CD4-positive, alpha-beta memory T cell (primary cell): ENCODE data around the gene RALA. TPM values are rescaled to one million over a fixed set of nuclear protein-coding genes. Genes with fewer than 3 reads are reported as not detected.

Experiments used
- CTCF ChIA-PET: fragments of 350-600 bp; sonication (Branson Sonifier 250); formaldehyde crosslinking; loops from one replicate; lab custom pipeline; 2021; ENCODE audit warnings: inconsistent platforms; ENCODE audit not compliant: partially characterized antibody; lab: Charles Lee
- POLR2A ChIA-PET: fragments of 350-600 bp; sonication (Branson Sonifier 250); formaldehyde crosslinking; loops from one replicate; lab custom pipeline; 2021; ENCODE audit not compliant: partially characterized antibody; lab: Charles Lee
- DNase-seq, 5 donors: peaks; one replicate each; pipeline versions ENCODE4 v3.0.0 to v3.0.0-alpha.2; 2020 to 2022; ENCODE audit warnings: mixed read lengths in 1 of 5
- H3K27ac ChIP-seq: one replicate; pipeline ENCODE4 v1.7.0; 2013; ENCODE audit warnings: low read depth, low read length
- H3K27me3 ChIP-seq: 2 replicates; pipeline ENCODE4 v1.7.0; 2013; ENCODE audit warnings: mild to moderate bottlenecking, low read length, moderate library complexity; ENCODE audit not compliant: insufficient read depth
- H3K36me3 ChIP-seq: 2 replicates; pipeline ENCODE4 v1.7.0; 2013; ENCODE audit warnings: mild to moderate bottlenecking, low read length, moderate library complexity; ENCODE audit not compliant: insufficient read depth
- H3K4me1 ChIP-seq: 2 replicates; pipeline ENCODE4 v1.7.0; 2013; ENCODE audit warnings: mild to moderate bottlenecking, low read length, moderate library complexity; ENCODE audit not compliant: insufficient read depth
- H3K4me3 ChIP-seq, 2 donors: one replicate each; pipeline ENCODE4 v1.7.0; 2013; ENCODE audit warnings: low read length in 2 of 2, mild to moderate bottlenecking in 1 of 2
- H3K9me3 ChIP-seq, 2 donors: one replicate each; pipeline ENCODE4 v1.7.0; 2013; ENCODE audit warnings: low read length in 2 of 2, control low read depth in 1 of 2; ENCODE audit not compliant: control insufficient read depth in 1 of 2
- H3K27ac Mint-ChIP-seq, 7 donors: one replicate each; pipeline ENCODE4 v1.8.0; 2020 to 2021; ENCODE audit warnings: mixed read lengths in 7 of 7, mild to moderate bottlenecking in 6 of 7, inconsistent platforms in 3 of 7, moderate library complexity in 3 of 7
- H3K27me3 Mint-ChIP-seq, 2 donors: one replicate each; pipeline ENCODE4 v1.8.0; 2020 to 2021; ENCODE audit warnings: mixed read lengths in 2 of 2
- H3K36me3 Mint-ChIP-seq, 2 donors: one replicate each; pipeline ENCODE4 v1.8.0; 2020 to 2021; ENCODE audit warnings: mixed read lengths in 2 of 2, inconsistent platforms in 1 of 2, mild to moderate bottlenecking in 1 of 2
- H3K4me1 Mint-ChIP-seq, 4 donors: one replicate each; pipeline ENCODE4 v1.8.0; 2020 to 2021; ENCODE audit warnings: mixed read lengths in 4 of 4, mild to moderate bottlenecking in 1 of 4
- H3K4me3 Mint-ChIP-seq, 8 donors: one replicate each; pipeline ENCODE4 v1.8.0; 2020 to 2021; ENCODE audit warnings: mixed read lengths in 8 of 8, mild to moderate bottlenecking in 7 of 8, moderate library complexity in 6 of 8, inconsistent platforms in 3 of 8
- H3K9me3 Mint-ChIP-seq, 8 donors: one replicate each; pipeline ENCODE4 v1.8.0; 2020 to 2021; ENCODE audit warnings: mixed read lengths in 8 of 8, mild to moderate bottlenecking in 5 of 8, inconsistent platforms in 3 of 8, moderate library complexity in 1 of 8
- intact Hi-C: fragments of 100-400 bp; cut with micrococcal nuclease; formaldehyde crosslinking; loops from one replicate; pipeline ENCODE4 v1.15.1; 2023
- polyA plus RNA-seq, 2 donors: library from polyadenylated mRNA; unstranded; fragments of 300-500 nt; fragmentation: Illumina TruSeq; gene quantifications; one replicate each; pipeline ENCODE4 v1.2.3, GENCODE V29; 2021
- total RNA-seq, 2 experiments: library from RNA; stranded (reverse); gene quantifications; one replicate each; pipeline ENCODE4 v1.2.3, GENCODE V29; 2021

RALA gene
- total and polyA plus RNA-seq, 4 experiments from 2014 or later: 31.6 to 50.5 (median 47.0) TPM

DNA sequence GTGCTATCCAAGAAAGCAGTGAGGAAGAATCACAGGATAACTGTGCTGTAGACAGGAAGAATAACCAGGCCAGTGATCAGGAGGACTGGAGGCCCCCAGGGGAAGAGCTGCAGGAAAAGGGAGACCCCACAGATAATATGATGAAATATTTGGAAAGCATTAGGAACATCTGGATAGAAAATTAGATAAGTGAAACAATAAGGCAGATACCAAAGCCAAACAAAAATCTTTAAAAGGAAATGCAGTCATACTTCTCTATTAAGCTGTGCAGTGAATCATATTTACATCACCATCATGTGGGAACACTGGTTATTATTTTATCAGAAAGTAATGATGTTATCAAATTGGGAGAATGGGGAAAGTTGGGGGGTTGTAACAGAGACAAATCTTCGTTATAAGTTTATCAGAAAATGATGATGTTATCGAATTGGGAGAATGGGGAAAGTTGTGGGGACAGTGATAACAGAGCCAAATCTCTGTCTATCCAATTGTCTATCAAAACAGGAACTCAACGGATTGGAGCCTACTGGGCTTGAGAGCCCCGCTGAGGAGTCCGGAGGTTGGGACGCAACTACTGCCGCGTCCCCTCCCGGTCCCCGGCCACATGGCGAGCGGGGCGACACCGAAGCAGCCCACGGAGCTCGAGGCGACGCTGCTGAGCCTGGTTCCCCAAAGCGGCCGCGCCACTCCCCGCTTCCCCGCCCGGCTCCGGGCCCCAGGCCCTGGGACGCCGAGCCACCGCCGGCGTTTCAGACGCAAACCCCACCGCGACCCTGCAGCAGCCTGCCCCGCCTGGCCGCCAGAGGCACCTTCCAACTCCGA, 14.0 kb upstream of the RALA start:
- CTCF ChIA-PET: interaction anchor here (1.2 to 1.7 kb wide), 4 partner anchors 10 to 136 kb away, joined by 3 to 9 read pairs (median 4); no protein-coding TSS in a partner anchor
- H3K36me3 ChIP-seq: no peaks in the 10 kb centered on the region
- Mint-ChIP-seq H3K27ac (peak overlapping the region in 6 of 7 donors; percentile 11 to 77 (median 34)), H3K36me3 (no peaks in the 10 kb centered on the region), H3K4me1 (peaks cover 26 to 51% (median 35%) of the 10 kb centered on the region in 4 donors), H3K4me3 (peak overlapping the region; percentile 36 to 71 (median 61)), H3K27me3 (peaks cover 16 to 25% of the 10 kb centered on the region in 2 donors), H3K9me3 (peaks cover 0 to 2% (median 0%) of the 10 kb centered on the region in 8 donors)
- H3K4me3 ChIP-seq: no peak overlapping the region
- intact Hi-C loops: loop anchor here (2.0 kb wide), 1 partner anchor 29 kb away; no protein-coding TSS in a partner anchor
- DNase-seq: no peak
- POLR2A ChIA-PET: interaction anchor here (1.8 kb wide), 1 partner anchor 14 kb away, joined by 13 read pairs; the partner anchor contains the start of gene RALA
- H3K27me3 ChIP-seq: no peaks in the 10 kb centered on the region
- no peaks in the 10 kb centered on the region for H3K9me3 ChIP-seq
- H3K27ac ChIP-seq: no peak overlapping the region
- H3K4me1 ChIP-seq: peaks cover 44% of the 10 kb centered on the region

DNA sequence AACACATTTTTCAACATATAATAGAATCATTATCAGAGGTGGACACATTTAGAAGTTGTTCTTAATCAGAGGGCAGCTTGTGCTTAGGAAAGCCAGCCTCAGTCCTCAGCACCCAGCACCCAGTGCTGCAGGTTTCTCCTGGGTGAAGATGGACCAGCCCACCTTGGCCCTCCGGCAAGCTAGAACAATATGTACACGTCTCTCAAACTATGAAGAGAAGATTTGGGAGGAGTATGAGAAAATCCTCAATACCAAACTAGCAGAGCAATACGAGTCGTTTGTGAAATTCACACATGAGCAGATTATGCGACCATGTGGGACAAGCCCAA, 13.5 kb upstream of the RALA start:
- Histone ChIP-seq H3K27me3 (no peaks in the 10 kb centered on the region), H3K36me3 (no peaks in the 10 kb centered on the region), H3K4me3 (no peak overlapping the region), H3K27ac (no peak overlapping the region), H3K9me3 (no peaks in the 10 kb centered on the region), H3K4me1 (peaks cover 44% of the 10 kb centered on the region)
- peaks cover 0 to 2% (median 0%) of the 10 kb centered on the region in 8 donors for H3K9me3 Mint-ChIP-seq
- CTCF ChIA-PET: interaction anchor here (1.5 to 1.7 kb wide), 2 partner anchors 32 to 136 kb away, joined by 4 read pairs; no protein-coding TSS in a partner anchor
- no peaks in the 10 kb centered on the region for H3K36me3 Mint-ChIP-seq
- POLR2A ChIA-PET: interaction anchor here (1.8 kb wide), 1 partner anchor 13 kb away, joined by 13 read pairs; the partner anchor contains the start of gene RALA
- H3K4me1 Mint-ChIP-seq: peaks cover 26 to 47% (median 35%) of the 10 kb centered on the region in 4 donors
- H3K4me3 Mint-ChIP-seq: peak overlapping the region in 7 of 8 donors; percentile 5 to 71 (median 57)
- intact Hi-C loops: loop anchor here (2.0 kb wide), 1 partner anchor 29 kb away; no protein-coding TSS in a partner anchor
- H3K27ac Mint-ChIP-seq: peak overlapping the region in 1 of 7 donors; percentile 23
- peaks cover 16 to 27% of the 10 kb centered on the region in 2 donors for H3K27me3 Mint-ChIP-seq
- DNase-seq: no peak

- CTCF ChIA-PET: interaction anchor here (1.2 to 4.6 kb wide), 2 partner anchors 9 to 33 kb away, joined by 6 to 24 read pairs; partner anchors contain the start of gene RALA
- Mint-ChIP-seq H3K4me3 (no peak overlapping the region), H3K36me3 (no peaks in the 10 kb centered on the region), H3K9me3 (no peaks in the 10 kb centered on the region), H3K4me1 (peaks cover 7 to 13% (median 10%) of the 10 kb centered on the region in 4 donors), H3K27me3 (peaks cover 20 to 30% of the 10 kb centered on the region in 2 donors), H3K27ac (no peak overlapping the region)
- no peaks in the 10 kb centered on the region for H3K9me3 ChIP-seq
- intact Hi-C loops: no loop called here
- H3K27me3 ChIP-seq: no peaks in the 10 kb centered on the region
- no peak overlapping the region for H3K27ac ChIP-seq
- peaks cover 14% of the 10 kb centered on the region for H3K4me1 ChIP-seq
- no peak overlapping the region for H3K4me3 ChIP-seq
- H3K36me3 ChIP-seq: no peaks in the 10 kb centered on the region
- DNase-seq: no peak
- POLR2A ChIA-PET: interaction anchor here (1.6 to 3.1 kb wide), 2 partner anchors 10 to 33 kb away, joined by 3 to 11 read pairs; partner anchors contain the start of gene RALA
Measured at GRCh38 chr7:39613577-39613976, 9.8 kb upstream of the RALA start.

DNA sequence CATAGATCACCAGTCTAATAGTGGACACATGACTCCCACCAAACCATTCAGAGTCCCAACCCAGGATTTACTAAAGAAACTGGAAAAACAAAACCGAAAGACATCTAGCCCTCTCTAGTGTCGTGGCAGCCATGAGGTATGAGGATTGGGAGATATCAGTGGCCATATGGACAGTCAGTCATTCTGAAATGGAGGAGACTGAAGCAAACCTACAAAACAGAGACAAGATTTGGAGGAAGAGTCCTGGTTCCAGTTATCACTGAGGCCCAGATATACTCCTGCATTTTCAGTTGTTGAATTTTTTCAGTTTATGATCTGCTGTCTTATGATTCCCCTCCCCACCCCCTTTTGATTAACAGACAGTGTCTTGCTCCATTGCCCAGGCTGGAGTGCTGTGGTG, 9.1 kb upstream of the RALA start:
- Mint-ChIP-seq H3K27ac (no peak overlapping the region), H3K4me3 (no peak overlapping the region), H3K4me1 (peaks cover 3 to 7% (median 5%) of the 10 kb centered on the region in 4 donors), H3K9me3 (no peaks in the 10 kb centered on the region), H3K36me3 (no peaks in the 10 kb centered on the region), H3K27me3 (peaks cover 20 to 26% of the 10 kb centered on the region in 2 donors)
- Histone ChIP-seq H3K27me3 (no peaks in the 10 kb centered on the region), H3K36me3 (no peaks in the 10 kb centered on the region), H3K4me3 (no peak overlapping the region), H3K27ac (no peak overlapping the region), H3K4me1 (peaks cover 7% of the 10 kb centered on the region), H3K9me3 (no peaks in the 10 kb centered on the region)
- intact Hi-C loops: no loop called here
- ChIA-PET CTCF (interaction anchor here (1.6 to 4.6 kb wide), 2 partner anchors 9 to 34 kb away, joined by 3 to 24 read pairs; partner anchors contain the start of gene RALA), POLR2A (interaction anchor here (1.6 to 3.1 kb wide), 2 partner anchors 9 to 34 kb away, joined by 3 to 11 read pairs; partner anchors contain the start of gene RALA)
- no peak for DNase-seq

DNA sequence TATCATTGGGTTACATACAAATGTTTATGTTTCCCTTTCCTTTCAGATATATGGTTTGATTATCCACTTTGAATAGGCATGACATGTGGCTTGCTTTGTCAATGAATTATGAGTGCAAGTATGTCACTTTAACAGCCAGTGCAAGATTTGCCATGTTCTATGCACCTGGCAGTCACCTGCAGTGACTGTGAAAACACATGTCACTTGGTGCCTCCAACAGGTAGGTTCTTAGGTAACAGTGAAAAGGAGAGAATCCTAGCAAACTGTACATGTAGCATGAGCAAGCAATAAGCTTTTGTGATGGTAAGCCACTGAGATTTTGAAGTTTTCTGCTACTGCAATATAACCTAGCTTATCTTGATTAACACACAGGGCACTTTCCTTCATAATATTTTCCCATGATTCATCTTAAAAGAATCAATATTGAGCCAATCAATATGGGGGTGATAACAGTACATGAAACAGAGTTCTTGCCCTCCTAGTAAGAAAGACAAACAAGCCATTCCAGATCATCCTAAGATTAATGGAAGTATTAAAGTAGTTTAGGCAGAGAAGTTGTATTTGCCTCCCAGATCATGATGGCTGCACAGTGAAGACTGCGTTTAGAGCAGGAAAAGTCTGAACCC, 7.9 kb upstream of the RALA start:
- Mint-ChIP-seq H3K4me3 (no peak overlapping the region), H3K9me3 (no peaks in the 10 kb centered on the region), H3K27me3 (peaks cover 16 to 23% of the 10 kb centered on the region in 2 donors), H3K27ac (no peak overlapping the region), H3K36me3 (no peaks in the 10 kb centered on the region), H3K4me1 (no peaks in the 10 kb centered on the region)
- no peak for DNase-seq
- Histone ChIP-seq H3K27ac (no peak overlapping the region), H3K9me3 (no peaks in the 10 kb centered on the region), H3K4me1 (no peaks in the 10 kb centered on the region), H3K4me3 (no peak overlapping the region), H3K27me3 (no peaks in the 10 kb centered on the region), H3K36me3 (no peaks in the 10 kb centered on the region)
- ChIA-PET CTCF (interaction anchor here (1.3 to 4.6 kb wide), 5 partner anchors 8 to 132 kb away, joined by 3 to 24 read pairs (median 4); partner anchors contain the start of gene RALA), POLR2A (interaction anchor here (0.7 to 3.1 kb wide), 2 partner anchors 8 to 333 kb away, joined by 3 to 11 read pairs; partner anchors contain the start of gene RALA)
- intact Hi-C loops: no loop called here

DNA sequence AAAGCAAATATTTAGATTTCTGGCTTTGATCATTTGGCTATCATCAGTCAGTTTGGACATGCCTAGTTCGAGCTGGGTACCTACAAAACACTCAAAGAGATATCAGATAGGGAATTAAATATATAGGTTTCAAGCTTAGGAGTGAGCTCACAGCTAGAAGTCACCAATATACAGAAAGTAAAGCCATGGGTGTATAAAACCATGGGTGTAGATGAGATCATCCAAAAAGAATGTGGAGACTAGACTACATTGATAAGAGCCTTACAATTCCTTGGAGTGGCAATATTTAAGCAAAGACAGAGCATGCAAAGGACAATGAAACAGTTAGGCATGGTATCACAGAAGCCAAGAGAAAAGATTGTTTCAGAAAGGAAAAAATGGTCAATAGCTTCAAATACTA, 7.2 kb upstream of the RALA start:
- H3K27ac ChIP-seq: no peak overlapping the region
- no peak overlapping the region for H3K27ac Mint-ChIP-seq
- POLR2A ChIA-PET: interaction anchor here (1.1 kb wide), 1 partner anchor 18 kb away, joined by 3 read pairs; no protein-coding TSS in a partner anchor

More for the DNA sequence above, 7.2 kb upstream of the RALA start:
- H3K4me1 Mint-ChIP-seq: no peaks in the 10 kb centered on the region
- Histone ChIP-seq H3K36me3 (no peaks in the 10 kb centered on the region), H3K27me3 (no peaks in the 10 kb centered on the region), H3K4me3 (no peak overlapping the region), H3K4me1 (no peaks in the 10 kb centered on the region), H3K9me3 (no peaks in the 10 kb centered on the region)
- intact Hi-C loops: no loop called here
- CTCF ChIA-PET: interaction anchor here (1.3 to 4.6 kb wide), 4 partner anchors 10 to 131 kb away, joined by 3 to 24 read pairs (median 4); no protein-coding TSS in a partner anchor
- DNase-seq: no peak
- no peaks in the 10 kb centered on the region for H3K36me3 Mint-ChIP-seq
- peaks cover 12 to 18% of the 10 kb centered on the region in 2 donors for H3K27me3 Mint-ChIP-seq
- no peak overlapping the region for H3K4me3 Mint-ChIP-seq
- H3K9me3 Mint-ChIP-seq: no peaks in the 10 kb centered on the region
